Activated CD4-positive, alpha-beta T cell treated with anti-CD3 and anti-CD28 coated beads, Interleukin-2, amount 10 ng/mL, durations not matched to agents 7 days and 5 days (primary cell): Measurements from ENCODE around the gene RGR. TPM values are rescaled to one million over a fixed set of nuclear protein-coding genes. Genes with fewer than 3 reads are reported as not detected.

ENCODE experiments used
- CTCF ChIA-PET: fragments of 350-600 bp; sonication (Branson Sonifier 250); formaldehyde crosslinking; loops from one replicate; lab custom pipeline; 2021; ENCODE audit warnings: antibody characterized with exemption; lab: Charles Lee
- POLR2A ChIA-PET: fragments of 350-600 bp; sonication (Branson Sonifier 250); formaldehyde crosslinking; loops from one replicate; lab custom pipeline; 2021; ENCODE audit warnings: antibody characterized with exemption; lab: Charles Lee
- DNase-seq: peaks from one replicate; pipeline ENCODE4 v3.0.0-alpha.2; 2020
- H3K27ac Mint-ChIP-seq: one replicate; pipeline ENCODE4 v1.8.0; 2021; ENCODE audit warnings: mild to moderate bottlenecking, moderate library complexity, mixed read lengths
- H3K27me3 Mint-ChIP-seq: one replicate; pipeline ENCODE4 v1.8.0; 2021; ENCODE audit warnings: mixed read lengths
- H3K36me3 Mint-ChIP-seq: one replicate; pipeline ENCODE4 v1.8.0; 2021; ENCODE audit warnings: low read depth, mixed read lengths
- H3K4me1 Mint-ChIP-seq: one replicate; pipeline ENCODE4 v1.8.0; 2021; ENCODE audit warnings: mixed read lengths
- H3K4me3 Mint-ChIP-seq: one replicate; pipeline ENCODE4 v1.8.0; 2021; ENCODE audit warnings: mild to moderate bottlenecking, moderate library complexity, mixed read lengths
- H3K9me3 Mint-ChIP-seq: one replicate; pipeline ENCODE4 v1.8.0; 2021; ENCODE audit warnings: mixed read lengths
- total RNA-seq, 2 experiments: library from RNA; stranded (reverse); gene quantifications; one replicate each; pipeline ENCODE4 v1.2.3, GENCODE V29; 2021

The RGR gene
- total RNA-seq, 2 experiments from 2014 or later: not detected

GRCh38 chr10:84243759-84244158 lies 1.1 kb upstream of the RGR start:
- Mint-ChIP-seq H3K9me3 (no peaks in the 10 kb centered on the region), H3K4me3 (no peak overlapping the region), H3K36me3 (no peaks in the 10 kb centered on the region), H3K4me1 (no peaks in the 10 kb centered on the region), H3K27me3 (peaks cover 2% of the 10 kb centered on the region), H3K27ac (no peak overlapping the region)
- ChIA-PET POLR2A (no interaction called here), CTCF (no interaction called here)
- DNase-seq: no peak

GRCh38 chr10:84247496-84247895 lies 2.6 kb downstream of the RGR start:
- no peaks in the 10 kb centered on the region for H3K4me1 Mint-ChIP-seq
- no peak for DNase-seq
- no peak overlapping the region for H3K27ac Mint-ChIP-seq
- H3K4me3 Mint-ChIP-seq: no peak overlapping the region
- H3K36me3 Mint-ChIP-seq: no peaks in the 10 kb centered on the region
- no peaks in the 10 kb centered on the region for H3K9me3 Mint-ChIP-seq
- ChIA-PET POLR2A (no interaction called here), CTCF (interaction anchor here (1.2 to 3.9 kb wide), 2 partner anchors 9 to 14 kb away, joined by 6 to 15 read pairs; no protein-coding TSS in a partner anchor)
- H3K27me3 Mint-ChIP-seq: peaks cover 7% of the 10 kb centered on the region

GRCh38 chr10:84248794-84249193 lies 3.9 kb downstream of the RGR start:
- no peaks in the 10 kb centered on the region for H3K4me1 Mint-ChIP-seq
- CTCF ChIA-PET: interaction anchor here (0.8 to 3.9 kb wide), 4 partner anchors 8 to 288 kb away, joined by 3 to 15 read pairs (median 6); no protein-coding TSS in a partner anchor
- H3K27ac Mint-ChIP-seq: no peak overlapping the region
- H3K27me3 Mint-ChIP-seq: peaks cover 12% of the 10 kb centered on the region
- H3K36me3 Mint-ChIP-seq: no peaks in the 10 kb centered on the region
- no peak for DNase-seq
- H3K4me3 Mint-ChIP-seq: no peak overlapping the region
- H3K9me3 Mint-ChIP-seq: no peaks in the 10 kb centered on the region
- POLR2A ChIA-PET: no interaction called here

GRCh38 chr10:84254552-84255478 lies 10.0 kb downstream of the RGR start:
- Mint-ChIP-seq H3K4me3 (no peak overlapping the region), H3K9me3 (no peaks in the 10 kb centered on the region), H3K27me3 (peaks cover 12% of the 10 kb centered on the region), H3K4me1 (no peaks in the 10 kb centered on the region), H3K27ac (no peak overlapping the region), H3K36me3 (no peaks in the 10 kb centered on the region)
- ChIA-PET POLR2A (no interaction called here), CTCF (interaction anchor here (0.6 kb wide), 1 partner anchor 109 kb away, joined by 3 read pairs; no protein-coding TSS in a partner anchor)
- DNase-seq: no peak

GRCh38 chr10:84256510-84257342 lies 11.9 kb downstream of the RGR start:
- DNase-seq: peak; percentile 41
- Mint-ChIP-seq H3K27ac (no peak overlapping the region), H3K4me1 (no peaks in the 10 kb centered on the region), H3K36me3 (no peaks in the 10 kb centered on the region), H3K27me3 (peaks cover 11% of the 10 kb centered on the region), H3K4me3 (no peak overlapping the region), H3K9me3 (no peaks in the 10 kb centered on the region)
- ChIA-PET CTCF (interaction anchor here (0.8 to 2.1 kb wide), 7 partner anchors 10 to 284 kb away, joined by 3 to 15 read pairs (median 5); partner anchors contain the start of gene RGR), POLR2A (no interaction called here)

GRCh38 chr10:84257343-84258020 lies 12.6 kb downstream of the RGR start:
- DNase-seq: no peak
- H3K9me3 Mint-ChIP-seq: no peaks in the 10 kb centered on the region
- no peaks in the 10 kb centered on the region for H3K36me3 Mint-ChIP-seq
- ChIA-PET CTCF (interaction anchor here (0.8 to 2.1 kb wide), 7 partner anchors 9 to 283 kb away, joined by 3 to 15 read pairs (median 5); partner anchors contain the start of gene RGR), POLR2A (no interaction called here)
- no peaks in the 10 kb centered on the region for H3K4me1 Mint-ChIP-seq
- no peak overlapping the region for H3K27ac Mint-ChIP-seq
- peaks cover 9% of the 10 kb centered on the region for H3K27me3 Mint-ChIP-seq
- H3K4me3 Mint-ChIP-seq: no peak overlapping the region

- ChIA-PET CTCF (interaction anchor here (1.9 to 2.1 kb wide), 2 partner anchors 9 to 282 kb away, joined by 7 to 8 read pairs; no protein-coding TSS in a partner anchor), POLR2A (no interaction called here)
- H3K4me3 Mint-ChIP-seq: no peak overlapping the region
Measured at GRCh38 chr10:84258034-84258695, 13.3 kb downstream of the RGR start.

GRCh38 chr10:84261236-84261915 lies 16.5 kb downstream of the RGR start:
- Mint-ChIP-seq H3K9me3 (no peaks in the 10 kb centered on the region), H3K27ac (no peak overlapping the region), H3K4me3 (no peak overlapping the region), H3K27me3 (peaks cover 16% of the 10 kb centered on the region), H3K4me1 (peaks cover 4% of the 10 kb centered on the region), H3K36me3 (no peaks in the 10 kb centered on the region)
- no peak for DNase-seq
- ChIA-PET CTCF (interaction anchor here (0.9 to 1.6 kb wide), 3 partner anchors 9 to 279 kb away, joined by 3 to 4 read pairs (median 4); no protein-coding TSS in a partner anchor), POLR2A (no interaction called here)

More at GRCh38 chr10:84258034-84258695, 13.3 kb downstream of the RGR start:
- DNase-seq: no peak
- Mint-ChIP-seq H3K4me1 (no peaks in the 10 kb centered on the region), H3K36me3 (no peaks in the 10 kb centered on the region), H3K27ac (no peak overlapping the region), H3K27me3 (peaks cover 11% of the 10 kb centered on the region), H3K9me3 (no peaks in the 10 kb centered on the region)

- H3K4me3 Mint-ChIP-seq: no peak overlapping the region
- POLR2A ChIA-PET: no interaction called here
- H3K4me1 Mint-ChIP-seq: peaks cover 5% of the 10 kb centered on the region
- H3K27ac Mint-ChIP-seq: no peak overlapping the region
- peaks cover 14% of the 10 kb centered on the region for H3K27me3 Mint-ChIP-seq
- no peaks in the 10 kb centered on the region for H3K9me3 Mint-ChIP-seq
- no peak for DNase-seq
- no peaks in the 10 kb centered on the region for H3K36me3 Mint-ChIP-seq
- CTCF ChIA-PET: interaction anchor here (1.4 to 1.6 kb wide), 2 partner anchors 10 to 278 kb away, joined by 3 to 4 read pairs; no protein-coding TSS in a partner anchor
Measured at GRCh38 chr10:84262190-84262956, 17.5 kb downstream of the RGR start.

- H3K27me3 Mint-ChIP-seq: peaks cover 14% of the 10 kb centered on the region
Measured at GRCh38 chr10:84263716-84264115, 18.9 kb downstream of the RGR start.

More at GRCh38 chr10:84263716-84264115, 18.9 kb downstream of the RGR start:
- ChIA-PET CTCF (interaction anchor here (0.5 to 2.1 kb wide), 5 partner anchors 11 to 354 kb away, joined by 3 to 11 read pairs (median 3); no protein-coding TSS in a partner anchor), POLR2A (no interaction called here)
- no peaks in the 10 kb centered on the region for H3K36me3 Mint-ChIP-seq
- H3K4me1 Mint-ChIP-seq: peaks cover 15% of the 10 kb centered on the region
- H3K9me3 Mint-ChIP-seq: no peaks in the 10 kb centered on the region
- no peak overlapping the region for H3K27ac Mint-ChIP-seq
- DNase-seq: no peak
- H3K4me3 Mint-ChIP-seq: no peak overlapping the region
